GM12878 (cell line): ENCODE measurements around the gene OR52N5. TPM values are rescaled to one million over a fixed set of nuclear protein-coding genes. Genes with fewer than 3 reads are reported as not detected.

Experiments used
- ATAC-seq: fragments of 200-7000 bp; cut with Tn5 transposase; 3 replicates; pipeline ENCODE4 v1.9.1; 2020; ENCODE audit warnings: mild to moderate bottlenecking, moderate library complexity
- BruUV-seq: library from RNA; stranded (reverse); fragments of 400-500 nt; replicated peaks from 2 replicates; lab custom pipeline; 2021; lab: Mats Ljungman, UMichigan
- CTCF ChIA-PET: fragments of 300-600 bp; sonication (Branson Sonifier 250); formaldehyde crosslinking; extraction: SDS; loops from one replicate; lab custom pipeline; 2021; ENCODE audit warnings: inconsistent platforms; lab: Yijun Ruan, JAX
- POLR2A ChIA-PET: fragments of 350-600 bp; formaldehyde crosslinking; extraction: SDS; loops from one replicate; lab custom pipeline; 2021; ENCODE audit warnings: inconsistent platforms; lab: Charles Lee
- RAD21 ChIA-PET: fragments of 300-600 bp; sonication (Branson Sonifier 250); formaldehyde crosslinking; loops from one replicate; lab custom pipeline; 2023; ENCODE audit warnings: antibody characterized with exemption; ENCODE audit not compliant: unreplicated experiment; lab: Charles Lee
- SMC1A ChIA-PET: fragments of 300-600 bp; sonication (Branson Sonifier 250); formaldehyde crosslinking; loops from one replicate; lab custom pipeline; 2023; ENCODE audit not compliant: unreplicated experiment, uncharacterized antibody; lab: Charles Lee
- DNase-seq: peaks from one replicate; pipeline ENCODE4 v3.0.0-alpha.2; 2011; ENCODE audit warnings: low read depth, low spot score
- FAIRE-seq: peaks from 3 replicates; lab custom pipeline; 2011; peaks lifted over from hg19 to GRCh38; lab: Jason Lieb, UNC
- H2AFZ ChIP-seq: 2 replicates; pipeline ENCODE4 v1.6.0; 2011; ENCODE audit warnings: low read depth, low read length, control low read depth; ENCODE audit not compliant: control insufficient read depth
- H3K27ac ChIP-seq: 2 replicates; pipeline ENCODE4 v1.5.1; 2011; ENCODE audit warnings: control low read depth; ENCODE audit not compliant: control insufficient read depth, insufficient read depth
- H3K27me3 ChIP-seq, 2 experiments: replicated peaks in 1 of 2; 2 replicates each; pipeline versions ENCODE4 v1.6.0 to v1.6.1; 2011; ENCODE audit warnings: low read length in 1 of 2; ENCODE audit not compliant: control insufficient read depth in 2 of 2, insufficient read depth in 2 of 2
- H3K36me3 ChIP-seq, 2 experiments: 2 replicates each; pipeline ENCODE4 v1.5.1; 2011; ENCODE audit warnings: low read length in 1 of 2; ENCODE audit not compliant: control insufficient read depth in 2 of 2, insufficient read depth in 2 of 2
- H3K4me1 ChIP-seq: 2 replicates; pipeline ENCODE4 v1.6.1; 2011; ENCODE audit warnings: mild to moderate bottlenecking, low read length, moderate library complexity, mixed read lengths; ENCODE audit not compliant: control insufficient read depth, insufficient read depth
- H3K4me2 ChIP-seq: 2 replicates; pipeline ENCODE4 v1.6.0; 2011; ENCODE audit warnings: control low read depth; ENCODE audit not compliant: control insufficient read depth, insufficient read depth
- H3K4me3 ChIP-seq: fragments of 200-600 bp; sonication (generic); 2 replicates; pipeline ENCODE4 v1.5.1; 2016
- H3K79me2 ChIP-seq: 2 replicates; pipeline ENCODE4 v1.6.0; 2011; ENCODE audit warnings: low read length; ENCODE audit not compliant: control insufficient read depth, insufficient read depth
- H3K9ac ChIP-seq: 2 replicates; pipeline ENCODE4 v1.8.0; 2011; ENCODE audit warnings: low read length, control low read depth, mixed read lengths; ENCODE audit not compliant: control insufficient read depth, insufficient read depth
- H3K9me3 ChIP-seq: replicated peaks from 3 replicates; pipeline ENCODE4 v1.5.1; 2011; ENCODE audit warnings: mild to moderate bottlenecking, low read length; ENCODE audit not compliant: control insufficient read depth, insufficient read depth
- H4K20me1 ChIP-seq: 2 replicates; pipeline ENCODE4 v1.6.0; 2011; ENCODE audit not compliant: control insufficient read depth, insufficient read depth
- CBFB ChIP-seq: IDR thresholded peaks from 2 replicates; pipeline ENCODE4 v1.6.1; 2016; ENCODE audit warnings: antibody characterized with exemption, low read depth
- EED ChIP-seq: sonication (generic); IDR thresholded peaks from 2 replicates; pipeline ENCODE4 v1.6.1; 2016; ENCODE audit warnings: antibody characterized with exemption, low read depth
- KAT2A ChIP-seq: conservative IDR thresholded peaks from 2 replicates; pipeline ENCODE4 v1.6.1; 2011; ENCODE audit warnings: low read depth, low read length; ENCODE audit not compliant: control insufficient read depth
- KDM1A ChIP-seq: fragments of 200-600 bp; sonication (generic); IDR thresholded peaks from 2 replicates; pipeline ENCODE4 v1.6.1; 2016; ENCODE audit warnings: borderline replicate concordance
- MEF2B ChIP-seq: fragments of 450-650 bp; IDR thresholded peaks from 2 replicates; pipeline ENCODE4 v1.6.1; 2018; ENCODE audit warnings: mild to moderate bottlenecking, moderate library complexity; ENCODE audit not compliant: partially characterized antibody, poor library complexity, severe bottlenecking
- MLLT1 ChIP-seq: fragments of 450-650 bp; IDR thresholded peaks from 2 replicates; pipeline ENCODE4 v1.6.1; 2016; ENCODE audit warnings: mild to moderate bottlenecking
- MXI1 ChIP-seq: fragments of 150-350 bp; IDR thresholded peaks from 2 replicates; pipeline ENCODE4 v1.6.1; 2011; ENCODE audit warnings: low read depth, mild to moderate bottlenecking, inconsistent platforms, low read length, improper control_type of control experiment
- PRDM15 ChIP-seq: fragments of 450-650 bp; formaldehyde crosslinking; IDR thresholded peaks from 2 replicates; pipeline ENCODE4 v1.4.0; 2020; ENCODE audit warnings: mild to moderate bottlenecking, moderate library complexity
- RB1 ChIP-seq: fragments of 450-650 bp; formaldehyde crosslinking; IDR thresholded peaks from 2 replicates; pipeline ENCODE4 v1.6.1; 2017; ENCODE audit warnings: mild to moderate bottlenecking, borderline replicate concordance
- SP1 ChIP-seq: IDR thresholded peaks from one replicate; pipeline ENCODE4 v1.6.1; 2011; ENCODE audit warnings: low read depth, low read length
- SREBF2 ChIP-seq: IDR thresholded peaks from 2 replicates; pipeline ENCODE4 v1.6.1; 2012; ENCODE audit warnings: mild to moderate bottlenecking, low read length
- STAT1 ChIP-seq: fragments of 450-650 bp; conservative IDR thresholded peaks from 2 replicates; pipeline ENCODE4 v1.6.1; 2014; ENCODE audit warnings: antibody characterized with exemption, mild to moderate bottlenecking
- YY1 ChIP-seq: IDR thresholded peaks from 2 replicates; pipeline ENCODE4 v1.6.1; 2011; ENCODE audit warnings: low read depth, mild to moderate bottlenecking, low read length
- ZBED1 ChIP-seq: IDR thresholded peaks from 2 replicates; pipeline ENCODE4 v1.6.1; 2016; ENCODE audit warnings: borderline replicate concordance
- WGBS: methylation state at CpG from one replicate; pipeline ENCODE4 v1.1.6; 2016; ENCODE audit warnings: low lambda C conversion rate; ENCODE audit not compliant: insufficient replicate concordance, insufficient coverage; ENCODE audit errors: missing lambda C conversion rate; 5-methylcytosine and 5-hydroxymethylcytosine counted together
- in situ Hi-C: fragments of 300-500 bp; cut with MboI; formaldehyde crosslinking; loops from 9 replicates; pipeline ENCODE4 v1.14.3; 2018; ENCODE audit warnings: mixed read lengths
- intact Hi-C: fragments of 100-400 bp; cut with micrococcal nuclease; formaldehyde crosslinking; loops from one replicate; pipeline ENCODE4 v1.14.2; 2022; ENCODE audit not compliant: unreplicated experiment
- polyA plus RNA-seq, 11 experiments: library from polyadenylated mRNA; depleted of rRNA in 4 of 11; unstranded in 6 of 11; stranded (reverse) in 5 of 11; fragments of >200 nt; fragmentation: Nextera tagmentation in 4 of 11; fragmentation: Illumina TruSeq in 1 of 11; extraction: Ambion mirVana in 4 of 11; extraction: Trizol in 1 of 11; gene quantifications; 1 replicate in 1 of 11; 2 replicates in 10 of 11; pipeline versions ENCODE4 v1.2.1 to v1.2.3, GENCODE V29; 2011 to 2016; ENCODE audit warnings: inconsistent platforms in 2 of 11, missing spikeins in 2 of 11, low read depth in 1 of 11
- total RNA-seq, 4 experiments: library from RNA; depleted of rRNA in 3 of 4; stranded (reverse); fragments of >200 nt in 3 of 4; fragmentation: Illumina TruSeq in 1 of 4; extraction: Trizol in 1 of 4; gene quantifications; 2 replicates each; pipeline versions ENCODE4 v1.2.1 to v1.2.3, GENCODE V29; 2013 to 2021

OR52N5 gene
- total and polyA plus RNA-seq, 10 of the 15 experiments (the other 5 are each of a cell fraction or from before 2014, with no cell fraction given): not detected

GRCh38 chr11:5803982-5804381, 20.8 kb upstream of the OR52N5 start:
- Histone ChIP-seq H3K4me2 (no peak overlapping the region), H3K9ac (no peak overlapping the region), H4K20me1 (no peaks in the 10 kb centered on the region), H3K27ac (no peak overlapping the region), H3K79me2 (no peaks in the 10 kb centered on the region), H3K4me3 (no peak overlapping the region), H3K4me1 (no peaks in the 10 kb centered on the region), H3K9me3 (no peaks in the 10 kb centered on the region), H3K36me3 (no peaks in the 10 kb centered on the region), H2AFZ (no peak overlapping the region), H3K27me3 (no peaks in the 10 kb centered on the region)
- intact Hi-C loops: no loop called here
- ChIA-PET POLR2A (no interaction called here), SMC1A (interaction anchor here (0.7 to 2.2 kb wide), 5 partner anchors 120 to 596 kb away, joined by 3 to 14 read pairs (median 4); partner anchors contain the start of gene TRIM5), RAD21 (interaction anchor here (0.6 to 1.5 kb wide), 2 partner anchors 119 to 546 kb away, joined by 3 to 6 read pairs; partner anchors contain the start of gene TRIM5), CTCF (interaction anchor here (1.1 kb wide), 1 partner anchor 176 kb away, joined by 4 read pairs; no protein-coding TSS in a partner anchor)
- 75% methylated on average over 5 of the region's 5 CpGs for WGBS
- ATAC-seq (no peak), FAIRE-seq (no peak), DNase-seq (no peak)
- no peak for TF ChIP-seq YY1
- in situ Hi-C loops: loop anchor here (5.0 kb wide), 1 partner anchor 202 kb away; no protein-coding TSS in a partner anchor
- no TSS peak for BruUV-seq

DNA sequence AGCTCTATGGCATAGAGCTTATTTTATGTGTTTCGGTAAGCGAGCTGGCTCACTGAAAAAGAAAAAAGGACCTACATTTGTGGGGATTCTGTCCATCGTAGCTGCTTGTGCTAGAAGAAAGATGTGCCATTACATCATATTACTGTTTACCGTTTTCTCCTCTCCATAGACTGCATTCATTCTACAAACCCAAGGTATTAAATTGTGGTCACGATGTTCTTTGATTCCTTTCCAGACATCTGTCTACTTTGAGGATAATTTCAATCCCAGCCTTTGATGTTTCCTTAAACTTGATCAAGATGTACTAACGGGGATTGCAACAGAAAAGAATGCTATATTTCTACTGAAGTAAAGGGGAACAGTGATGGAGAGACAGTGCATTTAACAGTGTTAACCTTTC, 13.4 kb upstream of the OR52N5 start:
- POLR2A ChIA-PET: no interaction called here
- in situ Hi-C loops: no loop called here
- SMC1A ChIA-PET: interaction anchor here (1.4 kb wide), 1 partner anchor 95 kb away, joined by 3 read pairs; no protein-coding TSS in a partner anchor
- TF ChIP-seq STAT1 (no peak), MLLT1 (no peak), SP1 (no peak), MXI1 (no peak), PRDM15 (no peak), SREBF2 (no peak), RB1 (no peak), CBFB (no peak), MEF2B (no peak), ZBED1 (no peak), KDM1A (no peak), EED (no peak), KAT2A (no peak)

More for the DNA sequence above, 13.4 kb upstream of the OR52N5 start:
- H2AFZ ChIP-seq: no peak overlapping the region
- H3K36me3 ChIP-seq: no peaks in the 10 kb centered on the region
- CTCF ChIA-PET: interaction anchor here (0.8 to 0.9 kb wide), 2 partner anchors 19 to 107 kb away, joined by 4 read pairs; partner anchors contain the start of gene TRIM22
- no peak overlapping the region for H3K4me2 ChIP-seq
- H3K79me2 ChIP-seq: no peaks in the 10 kb centered on the region
- DNase-seq: no peak
- RAD21 ChIA-PET: no interaction called here
- no peak overlapping the region for H3K4me3 ChIP-seq
- H3K9ac ChIP-seq: no peak overlapping the region
- intact Hi-C loops: no loop called here
- H3K27me3 ChIP-seq: no peaks in the 10 kb centered on the region
- no peaks in the 10 kb centered on the region for H3K9me3 ChIP-seq
- no TSS peak for BruUV-seq
- no peaks in the 10 kb centered on the region for H4K20me1 ChIP-seq
- FAIRE-seq: no peak
- ATAC-seq: no peak
- WGBS: 56% methylated on average over 6 of the region's 6 CpGs
- H3K27ac ChIP-seq: no peak overlapping the region
- H3K4me1 ChIP-seq: no peaks in the 10 kb centered on the region
